Endometrial microvascular endothelial cells (primary cell): ENCODE data around the gene UBE2D1. TPM values are rescaled to one million over a fixed set of nuclear protein-coding genes. Genes with fewer than 3 reads are reported as not detected.

ENCODE experiments used
- in situ Hi-C: cut with HindIII; loops from 2 replicates; pipeline ENCODE4 v1.10.0; 2017; ENCODE audit warnings: low sequenced_read_pairs, low pct_unique_long_range_greater_than_20kb; ENCODE audit errors: inconsistent ontology term
- total RNA-seq: library from RNA; depleted of rRNA; stranded (reverse); fragments of >200 nt; gene quantifications from one replicate; pipeline ENCODE4 v1.2.3, GENCODE V29; 2015; ENCODE audit errors: inconsistent ontology term

UBE2D1 gene
- total RNA-seq, 1 donor from 2014 or later, result 11.8 TPM

- in situ Hi-C loops, result no loop called here
Observed at GRCh38 chr10:58367069-58367468, 32.3 kb downstream of the UBE2D1 start.

GRCh38 chr10:58371473-58371872 lies 36.7 kb downstream of the UBE2D1 start:
- in situ Hi-C loops, result no loop called here

GRCh38 chr10:58372607-58373441 lies 38.0 kb downstream of the UBE2D1 start:
- in situ Hi-C loops, result no loop called here

GRCh38 chr10:58373442-58373827 lies 38.6 kb downstream of the UBE2D1 start:
- in situ Hi-C loops, result no loop called here

- in situ Hi-C loops, result no loop called here
Observed at GRCh38 chr10:58382489-58382995, 47.7 kb downstream of the UBE2D1 start.

GRCh38 chr10:58384095-58384494 lies 49.3 kb downstream of the UBE2D1 start:
- in situ Hi-C loops, result no loop called here

GRCh38 chr10:58384544-58384998 lies 49.8 kb downstream of the UBE2D1 start:
- in situ Hi-C loops, result no loop called here

- in situ Hi-C loops, result no loop called here
Observed at GRCh38 chr10:58384999-58385783, 50.4 kb downstream of the UBE2D1 start, which contains the start of gene TFAM. Gene TFAM (plus strand): TSS chr10:58385410. CDS start chr10:58385548, 138 bp downstream.

- in situ Hi-C loops, result no loop called here
Observed at GRCh38 chr10:58385784-58386112, 50.9 kb downstream of the UBE2D1 start.

GRCh38 chr10:58389024-58389423 lies 54.2 kb downstream of the UBE2D1 start:
- in situ Hi-C loops, result no loop called here

- in situ Hi-C loops, result no loop called here
Observed at GRCh38 chr10:58393317-58393716, 58.5 kb downstream of the UBE2D1 start.

- in situ Hi-C loops, result no loop called here
Observed at GRCh38 chr10:58394471-58394870, 59.7 kb downstream of the UBE2D1 start.

- in situ Hi-C loops, result no loop called here
Observed at GRCh38 chr10:58396057-58396456, 61.3 kb downstream of the UBE2D1 start.

- in situ Hi-C loops, result no loop called here
Observed at GRCh38 chr10:58397830-58398229, 63.0 kb downstream of the UBE2D1 start.

GRCh38 chr10:58399410-58399809 lies 64.6 kb downstream of the UBE2D1 start:
- in situ Hi-C loops, result no loop called here

- in situ Hi-C loops, result no loop called here
Observed at GRCh38 chr10:58400609-58401008, 65.8 kb downstream of the UBE2D1 start.

- in situ Hi-C loops, result no loop called here
Observed at GRCh38 chr10:58404001-58404400, 69.2 kb downstream of the UBE2D1 start.

GRCh38 chr10:58409956-58410610 lies 75.3 kb downstream of the UBE2D1 start:
- in situ Hi-C loops, result no loop called here

GRCh38 chr10:58412502-58412961 lies 77.7 kb downstream of the UBE2D1 start:
- in situ Hi-C loops, result no loop called here
